Right lobe of liver (tissue), 6 donors: ENCODE measurements around the gene THADA. TPM values are rescaled to one million over a fixed set of nuclear protein-coding genes. Genes with fewer than 3 reads are reported as not detected.

Experiments used
- ATAC-seq, 4 donors: fragments of 200-7000 bp; cut with Tn5 transposase; one replicate each; pipeline ENCODE4 v1.9.1; 2020; ENCODE audit warnings: mild to moderate bottlenecking in 4 of 4, moderate library complexity in 4 of 4
- DNase-seq, 3 donors: peaks; one replicate each; pipeline ENCODE4 v3.0.0-alpha.2; 2020
- H3K27ac ChIP-seq, 3 donors: fragments of 200-600 bp; one replicate each; pipeline ENCODE4 v1.8.0; 2022
- H3K27me3 ChIP-seq, 2 donors: fragments of 200-600 bp; one replicate each; pipeline ENCODE4 v1.8.0; 2022
- H3K36me3 ChIP-seq, 4 donors: fragments of 200-600 bp; sonication (generic) in 1 of 4; one replicate each; pipeline versions ENCODE4 v1.5.1 to v1.8.0; 2017 to 2022; ENCODE audit warnings: control low read depth in 1 of 4
- H3K4me1 ChIP-seq, 4 donors: fragments of 200-600 bp; sonication (generic) in 1 of 4; one replicate each; pipeline versions ENCODE4 v1.5.1 to v1.8.0; 2017 to 2022; ENCODE audit warnings: control low read depth in 1 of 4
- H3K4me3 ChIP-seq, 3 donors: fragments of 200-600 bp; one replicate each; pipeline ENCODE4 v1.8.0; 2022
- H3K9me3 ChIP-seq, 4 donors: fragments of 200-600 bp; sonication (generic) in 1 of 4; one replicate each; pipeline versions ENCODE4 v1.5.1 to v1.8.0; 2017 to 2022; ENCODE audit warnings: control low read depth in 1 of 4
- CTCF ChIP-seq, 4 donors: fragments of 200-600 bp in 3 of 4; fragments of 450-650 bp in 1 of 4; IDR thresholded peaks; one replicate each; pipeline versions ENCODE4 v1.5.1 to v1.8.0; 2016 to 2022; ENCODE audit warnings: antibody characterized with exemption in 4 of 4, mild to moderate bottlenecking in 2 of 4
- POLR2A ChIP-seq: fragments of 450-650 bp; IDR thresholded peaks from one replicate; pipeline ENCODE4 v1.6.1; 2017; ENCODE audit warnings: antibody characterized with exemption, mild to moderate bottlenecking
- WGBS: methylation state at CpG from one replicate; pipeline ENCODE4 v1.1.6; 2018; ENCODE audit warnings: low coverage, low lambda C conversion rate; ENCODE audit not compliant: insufficient coverage; ENCODE audit errors: missing lambda C conversion rate; 5-methylcytosine and 5-hydroxymethylcytosine counted together
- intact Hi-C, 2 donors: fragments of 100-400 bp; cut with DNase I; formaldehyde crosslinking; loops; one replicate each; pipeline versions ENCODE4 v1.11.2 to v1.14.1; 2022
- total RNA-seq, 6 experiments: library from RNA; depleted of rRNA in 2 of 6; stranded (reverse); fragments of >200 nt in 2 of 6; fragmentation: NEBNext Ultra II Directional in 3 of 6; extraction: Animal tissue kit (Norgen Biotek cat#: 25700) in 3 of 6; gene quantifications; one replicate each; pipeline versions ENCODE4 v1.1.0 to v1.2.4, GENCODE V29; 2016 to 2023
- donor health status: DM: no; HTN: yes; CAD: no.
- donor health status: DM: no; HTN: no; CAD: no.
- donor health status: DM: no; HTN: no; CAD: no.
- donor health status: DM: no; HTN: yes; CAD: no.
- donor health status: DM: no; HTN: yes; CAD: no.

THADA gene
- total RNA-seq, 6 experiments from 2014 or later, result 12.2 to 21.6 (median 14.0) TPM

- no peaks in the 10 kb centered on the region for H3K9me3 ChIP-seq
- TF ChIP-seq CTCF (IDR thresholded peaks at IDR 0.05) (no peak), POLR2A (no peak)
- intact Hi-C loops, result no loop called here
These were observed 55.6 kb downstream of the THADA start for GRCh38 chr2:43540021-43540779.

GRCh38 chr2:43539436-43539835, 56.4 kb downstream of the THADA start:
- Histone ChIP-seq H3K36me3 (no peaks in the 10 kb centered on the region), H3K9me3 (no peaks in the 10 kb centered on the region), H3K27me3 (no peaks in the 10 kb centered on the region), H3K4me1 (peaks cover 0 to 35% (median 5%) of the 10 kb centered on the region in 4 donors), H3K4me3 (no peak overlapping the region), H3K27ac (peak overlapping the region in 2 of 3 donors; percentile 24 to 70)
- TF ChIP-seq CTCF (IDR thresholded peaks at IDR 0.05) (no peak), POLR2A (no peak)
- no peak for DNase-seq
- 97% methylated on average over 5 of the region's 5 CpGs for WGBS
- intact Hi-C loops, result no loop called here
- ATAC-seq, result no peak

More at GRCh38 chr2:43540021-43540779, 55.6 kb downstream of the THADA start:
- WGBS, result 25% methylated on average over 4 of the region's 4 CpGs
- DNase-seq, result peak; percentile 29 to 84 (median 71)
- peak; percentile 88 to 97 (median 92) for ATAC-seq
- Histone ChIP-seq H3K4me3 (no peak overlapping the region), H3K27ac (peak overlapping the region in 2 of 3 donors; percentile 29 to 70), H3K36me3 (no peaks in the 10 kb centered on the region), H3K4me1 (peaks cover 0 to 35% (median 5%) of the 10 kb centered on the region in 4 donors), H3K27me3 (no peaks in the 10 kb centered on the region)

DNA sequence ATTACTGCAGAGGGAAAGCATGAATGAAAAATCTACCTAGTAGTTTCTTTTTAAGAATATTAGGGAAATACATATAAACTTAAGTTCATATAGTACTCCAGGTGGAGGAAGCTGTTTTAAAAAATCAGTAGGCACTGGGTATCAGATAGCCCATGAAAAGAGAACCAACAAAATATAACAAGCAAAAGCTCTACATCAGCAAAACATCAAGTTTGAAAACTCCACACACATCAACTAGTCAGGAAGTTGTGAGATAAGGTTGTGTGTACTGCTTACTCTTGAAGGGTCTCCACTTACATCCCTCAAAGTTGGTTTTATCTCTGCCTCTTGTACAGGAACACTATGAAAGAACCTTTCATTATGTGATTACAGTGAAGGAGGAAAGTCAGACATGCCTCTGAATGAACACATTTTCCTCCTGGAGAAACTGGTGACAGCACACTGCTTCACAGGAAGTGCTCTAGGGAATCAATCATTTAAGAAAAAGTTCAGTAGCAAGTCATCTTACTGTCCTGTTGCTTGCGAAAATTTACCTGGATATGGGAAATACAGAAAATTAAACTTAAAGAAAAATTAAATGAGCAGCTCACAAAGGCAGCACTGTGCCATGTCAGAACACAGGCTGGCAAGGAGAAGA, 57.7 kb downstream of the THADA start:
- Histone ChIP-seq H3K9me3 (no peaks in the 10 kb centered on the region), H3K27ac (peak overlapping the region in 2 of 3 donors; percentile 22 to 70), H3K27me3 (no peaks in the 10 kb centered on the region), H3K4me1 (peaks cover 0 to 35% (median 5%) of the 10 kb centered on the region in 4 donors), H3K4me3 (no peak overlapping the region), H3K36me3 (no peaks in the 10 kb centered on the region)
- intact Hi-C loops, result no loop called here
- TF ChIP-seq POLR2A (no peak), CTCF (IDR thresholded peaks at IDR 0.05) (no peak)
- WGBS, result 75% methylated on average over 1 of the region's 1 CpG
- DNase-seq (no peak), ATAC-seq (no peak)

GRCh38 chr2:43537137-43537536, 58.7 kb downstream of the THADA start:
- 51% methylated on average over 2 of the region's 2 CpGs for WGBS
- intact Hi-C loops, result no loop called here
- H3K27ac ChIP-seq, result no peak overlapping the region

More at GRCh38 chr2:43537137-43537536, 58.7 kb downstream of the THADA start:
- Histone ChIP-seq H3K4me3 (no peak overlapping the region), H3K36me3 (no peaks in the 10 kb centered on the region), H3K27me3 (no peaks in the 10 kb centered on the region), H3K9me3 (no peaks in the 10 kb centered on the region), H3K4me1 (peaks cover 0 to 35% (median 5%) of the 10 kb centered on the region in 4 donors)
- TF ChIP-seq POLR2A (peak; percentile 59), CTCF (IDR thresholded peaks at IDR 0.05) (no peak)
- DNase-seq (no peak), ATAC-seq (no peak)
